Endothelial cell (in vitro differentiated cells): Measurements from ENCODE around the gene TUBA8. TPM values are rescaled to one million over a fixed set of nuclear protein-coding genes. Genes with fewer than 3 reads are reported as not detected.
"Not testable (repeated sequence)": the region's sequence is repeated elsewhere in the genome, so short reads cannot be mapped to it uniquely, and the experiment has no call there.

Experiments used
- DNase-seq: peaks from one replicate; pipeline ENCODE4 v3.0.0; 2021; ENCODE audit warnings: low spot score
- H3K27ac Mint-ChIP-seq: one replicate; pipeline ENCODE4 v1.8.0; 2021; ENCODE audit warnings: mixed read lengths, inconsistent platforms; ENCODE audit not compliant: unreplicated experiment
- H3K27me3 Mint-ChIP-seq: one replicate; pipeline ENCODE4 v1.8.0; 2021; ENCODE audit warnings: mild to moderate bottlenecking, moderate library complexity, mixed read lengths, inconsistent platforms; ENCODE audit not compliant: unreplicated experiment
- H3K36me3 Mint-ChIP-seq: one replicate; pipeline ENCODE4 v1.8.0; 2021; ENCODE audit warnings: mild to moderate bottlenecking, low read depth, mixed read lengths, inconsistent platforms; ENCODE audit not compliant: unreplicated experiment
- H3K4me1 Mint-ChIP-seq: one replicate; pipeline ENCODE4 v1.8.0; 2021; ENCODE audit warnings: mild to moderate bottlenecking, mixed read lengths, inconsistent platforms; ENCODE audit not compliant: unreplicated experiment
- H3K4me3 Mint-ChIP-seq: one replicate; pipeline ENCODE4 v1.8.0; 2021; ENCODE audit warnings: mild to moderate bottlenecking, mixed read lengths, inconsistent platforms; ENCODE audit not compliant: unreplicated experiment
- H3K9me3 Mint-ChIP-seq: one replicate; pipeline ENCODE4 v1.8.0; 2021; ENCODE audit warnings: mixed read lengths, inconsistent platforms; ENCODE audit not compliant: unreplicated experiment
- CTCF ChIP-seq: fragments of 200-600 bp; sonication (generic); IDR thresholded peaks from one replicate; pipeline ENCODE4 v1.5.0; 2021; ENCODE audit warnings: antibody characterized with exemption; ENCODE audit not compliant: unreplicated experiment
- total RNA-seq: library from RNA; stranded (reverse); fragmentation: NEBNext Ultra II Directional; extraction: Animal tissue kit (Norgen Biotek cat#: 25700); gene quantifications from one replicate; pipeline ENCODE4 v1.2.1, GENCODE V29; 2021; ENCODE audit not compliant: unreplicated experiment

The TUBA8 gene
- total RNA-seq, 1 donor from 2014 or later: 0.46 TPM

GRCh38 chr22:18096823-18097222 lies 13.8 kb upstream of the TUBA8 start:
- Mint-ChIP-seq H3K27me3 (peaks cover 2% of the 10 kb centered on the region), H3K4me1 (peaks cover 7% of the 10 kb centered on the region), H3K27ac (no peak overlapping the region), H3K4me3 (no peak overlapping the region), H3K9me3 (no peaks in the 10 kb centered on the region), H3K36me3 (peaks cover 19% of the 10 kb centered on the region)
- no peak for TF ChIP-seq CTCF
- no peak for DNase-seq

GRCh38 chr22:18100781-18101180 lies 9.8 kb upstream of the TUBA8 start:
- Mint-ChIP-seq H3K4me1 (peaks cover 3% of the 10 kb centered on the region), H3K36me3 (peaks cover 19% of the 10 kb centered on the region), H3K27ac (no peak overlapping the region), H3K27me3 (peaks cover 1% of the 10 kb centered on the region), H3K9me3 (peaks cover under 1% of the 10 kb centered on the region), H3K4me3 (no peak overlapping the region)
- no peak for TF ChIP-seq CTCF
- DNase-seq: no peak

GRCh38 chr22:18101536-18101935 lies 9.1 kb upstream of the TUBA8 start:
- Mint-ChIP-seq H3K27ac (no peak overlapping the region), H3K36me3 (peaks cover 18% of the 10 kb centered on the region), H3K4me1 (no peaks in the 10 kb centered on the region), H3K4me3 (no peak overlapping the region), H3K27me3 (peaks cover 1% of the 10 kb centered on the region), H3K9me3 (peaks cover 4% of the 10 kb centered on the region)
- TF ChIP-seq CTCF: no peak
- DNase-seq: no peak

- Mint-ChIP-seq H3K36me3 (peaks cover 14% of the 10 kb centered on the region), H3K9me3 (peaks cover 4% of the 10 kb centered on the region), H3K27me3 (peaks cover 4% of the 10 kb centered on the region), H3K27ac (no peak overlapping the region), H3K4me1 (no peaks in the 10 kb centered on the region), H3K4me3 (no peak overlapping the region)
- no peak for TF ChIP-seq CTCF
- no peak for DNase-seq
These were observed 6.9 kb upstream of the TUBA8 start for GRCh38 chr22:18103527-18104269.

- DNase-seq: no peak
These were observed 6.0 kb upstream of the TUBA8 start for GRCh38 chr22:18104566-18104965.

GRCh38 chr22:18105981-18106380 lies 4.6 kb upstream of the TUBA8 start:
- Mint-ChIP-seq H3K36me3 (peaks cover 21% of the 10 kb centered on the region), H3K27me3 (peaks cover 12% of the 10 kb centered on the region), H3K4me3 (peak overlapping the region; percentile 16)
- H3K9me3 Mint-ChIP-seq, DNase-seq, H3K27ac Mint-ChIP-seq, H3K4me1 Mint-ChIP-seq: not testable (repeated sequence)

More at GRCh38 chr22:18104566-18104965, 6.0 kb upstream of the TUBA8 start:
- TF ChIP-seq CTCF: no peak
- Mint-ChIP-seq H3K27me3 (peaks cover 6% of the 10 kb centered on the region), H3K9me3 (peaks cover 4% of the 10 kb centered on the region), H3K36me3 (peaks cover 17% of the 10 kb centered on the region), H3K27ac (no peak overlapping the region), H3K4me1 (peaks cover 3% of the 10 kb centered on the region), H3K4me3 (no peak overlapping the region)

- not testable (repeated sequence) for H3K4me1 Mint-ChIP-seq, H3K9me3 Mint-ChIP-seq, H3K4me3 Mint-ChIP-seq, H3K27ac Mint-ChIP-seq, DNase-seq
- Mint-ChIP-seq H3K27me3 (peaks cover 14% of the 10 kb centered on the region), H3K36me3 (peaks cover 21% of the 10 kb centered on the region)
These were observed 3.9 kb upstream of the TUBA8 start for GRCh38 chr22:18106550-18107341.
